GM12872 (cell line): Measurements from ENCODE around the gene FLNB.

ENCODE experiments used
- TF ChIP-seq, protein P1 (sequence below): IDR thresholded peaks from 3 replicates; pipeline ENCODE4 v1.5.1; 2011; ENCODE audit warnings: low read depth, mild to moderate bottlenecking, low read length, moderate library complexity; ENCODE audit not compliant: insufficient read depth

FLNB gene

DNA sequence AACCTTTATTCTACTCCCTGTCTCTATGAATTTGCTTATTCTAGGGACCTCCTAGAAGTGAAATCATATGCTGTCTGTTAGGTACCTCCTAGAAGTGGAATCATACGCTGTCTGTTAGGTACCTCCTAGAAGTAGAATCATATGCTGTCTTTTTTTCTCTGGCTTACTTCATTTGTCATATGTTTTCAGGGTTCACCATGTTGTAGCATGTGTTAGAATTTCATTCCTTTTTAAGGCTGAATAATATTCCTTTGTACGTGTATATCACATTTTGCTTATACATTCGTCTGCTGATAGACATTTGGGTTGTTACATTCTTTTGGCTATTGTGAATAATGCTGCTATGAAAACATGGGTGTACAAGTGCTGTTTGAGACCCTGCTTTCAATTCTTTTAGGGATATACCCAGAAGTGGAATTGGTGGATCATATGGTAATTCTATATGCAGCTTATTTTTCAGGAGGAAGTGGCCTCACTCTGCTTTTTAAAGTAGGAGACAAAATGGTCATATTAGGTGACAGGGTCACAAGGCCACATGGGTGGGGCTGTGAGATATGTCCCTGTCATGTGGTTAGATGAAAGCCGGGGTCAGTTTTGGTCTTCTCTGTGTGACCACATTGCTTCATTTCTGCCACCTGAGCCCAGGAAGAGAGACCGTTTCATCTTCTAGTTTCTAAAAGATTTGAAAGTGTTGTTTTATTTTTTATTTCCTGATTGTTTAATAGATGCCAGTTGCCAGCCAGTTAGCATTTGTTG lies 76.7 kb downstream of the FLNB start:
- TF ChIP-seq, protein P1, sequence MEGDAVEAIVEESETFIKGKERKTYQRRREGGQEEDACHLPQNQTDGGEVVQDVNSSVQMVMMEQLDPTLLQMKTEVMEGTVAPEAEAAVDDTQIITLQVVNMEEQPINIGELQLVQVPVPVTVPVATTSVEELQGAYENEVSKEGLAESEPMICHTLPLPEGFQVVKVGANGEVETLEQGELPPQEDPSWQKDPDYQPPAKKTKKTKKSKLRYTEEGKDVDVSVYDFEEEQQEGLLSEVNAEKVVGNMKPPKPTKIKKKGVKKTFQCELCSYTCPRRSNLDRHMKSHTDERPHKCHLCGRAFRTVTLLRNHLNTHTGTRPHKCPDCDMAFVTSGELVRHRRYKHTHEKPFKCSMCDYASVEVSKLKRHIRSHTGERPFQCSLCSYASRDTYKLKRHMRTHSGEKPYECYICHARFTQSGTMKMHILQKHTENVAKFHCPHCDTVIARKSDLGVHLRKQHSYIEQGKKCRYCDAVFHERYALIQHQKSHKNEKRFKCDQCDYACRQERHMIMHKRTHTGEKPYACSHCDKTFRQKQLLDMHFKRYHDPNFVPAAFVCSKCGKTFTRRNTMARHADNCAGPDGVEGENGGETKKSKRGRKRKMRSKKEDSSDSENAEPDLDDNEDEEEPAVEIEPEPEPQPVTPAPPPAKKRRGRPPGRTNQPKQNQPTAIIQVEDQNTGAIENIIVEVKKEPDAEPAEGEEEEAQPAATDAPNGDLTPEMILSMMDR = no peak

DNA sequence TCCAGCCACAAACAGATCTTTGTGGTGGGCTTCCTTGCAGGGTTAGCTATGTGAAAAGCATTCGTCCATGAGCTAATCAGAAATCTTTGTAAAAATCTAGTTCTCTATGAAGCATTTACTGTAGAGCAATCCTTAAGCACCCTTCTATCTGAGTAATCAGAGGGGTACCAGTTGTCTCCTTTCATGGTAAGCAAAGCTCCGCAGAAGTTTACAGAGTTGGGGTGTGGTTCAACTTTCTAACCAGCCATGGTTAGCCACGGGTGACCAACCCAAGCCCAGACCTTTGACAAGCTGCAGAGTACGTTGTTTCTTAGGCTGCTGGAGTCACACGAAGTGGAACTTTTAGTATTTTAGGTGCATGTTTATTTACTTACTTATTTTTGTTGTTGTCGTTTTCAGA lies 77.4 kb downstream of the FLNB start:
- TF ChIP-seq, protein P1 = no peak

DNA sequence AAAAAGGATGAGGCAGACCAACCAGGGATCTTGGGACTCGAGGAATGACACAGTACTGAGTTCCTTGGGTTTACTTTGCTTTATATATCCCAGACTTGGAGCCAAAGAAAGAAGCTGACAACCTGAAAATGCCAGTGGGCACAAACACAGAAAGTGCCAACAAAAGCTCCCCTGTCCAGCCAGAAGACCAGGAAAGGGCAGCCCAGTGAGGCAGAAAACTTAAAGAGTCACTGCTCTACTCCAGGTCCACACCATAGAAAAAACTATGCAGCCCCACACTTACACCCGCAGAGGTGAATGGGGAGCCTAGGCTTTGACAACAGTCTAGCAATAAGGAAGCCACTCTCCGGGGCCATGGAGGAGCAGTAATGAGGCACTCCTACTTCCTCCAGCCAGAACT lies 80.3 kb downstream of the FLNB start:
- TF ChIP-seq, protein P1 = no peak

DNA sequence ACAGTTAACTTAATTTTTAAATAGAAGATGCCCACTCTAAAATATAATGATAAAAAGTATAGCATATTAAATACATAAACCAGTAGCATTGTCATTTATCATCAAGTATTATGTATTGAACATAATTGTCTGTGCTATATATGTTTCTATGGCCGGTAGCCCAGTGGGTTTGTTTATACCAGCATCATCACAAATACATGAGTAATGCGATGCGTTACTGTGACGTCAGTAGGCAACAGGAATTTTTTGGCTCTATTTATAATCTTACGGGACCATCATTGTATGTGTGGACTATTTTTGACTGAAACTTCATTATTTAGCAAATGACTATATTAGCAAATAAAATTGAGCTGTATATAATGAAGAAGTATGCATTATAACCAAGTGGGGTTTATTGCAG lies 82.1 kb downstream of the FLNB start:
- TF ChIP-seq, protein P1 = no peak

DNA sequence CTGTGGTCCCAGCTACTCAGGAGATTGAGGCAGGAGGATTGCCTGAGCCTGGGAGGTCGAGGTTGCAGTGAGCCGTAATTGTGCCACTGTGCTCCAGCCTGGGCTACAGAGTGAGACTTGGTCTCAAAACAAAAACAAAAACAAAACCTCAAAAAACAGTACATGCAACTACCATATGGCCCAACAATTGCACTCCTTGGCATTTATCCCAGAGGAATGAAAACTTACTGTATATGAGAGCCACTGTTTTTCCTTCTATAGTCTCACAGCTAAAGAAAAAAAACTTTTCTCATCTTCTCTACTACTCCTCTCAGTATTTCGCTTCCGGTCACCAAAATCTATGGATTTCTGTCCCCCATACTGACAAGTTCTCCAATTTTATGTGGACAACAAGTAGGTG lies 84.3 kb downstream of the FLNB start:
- TF ChIP-seq, protein P1 = no peak

DNA sequence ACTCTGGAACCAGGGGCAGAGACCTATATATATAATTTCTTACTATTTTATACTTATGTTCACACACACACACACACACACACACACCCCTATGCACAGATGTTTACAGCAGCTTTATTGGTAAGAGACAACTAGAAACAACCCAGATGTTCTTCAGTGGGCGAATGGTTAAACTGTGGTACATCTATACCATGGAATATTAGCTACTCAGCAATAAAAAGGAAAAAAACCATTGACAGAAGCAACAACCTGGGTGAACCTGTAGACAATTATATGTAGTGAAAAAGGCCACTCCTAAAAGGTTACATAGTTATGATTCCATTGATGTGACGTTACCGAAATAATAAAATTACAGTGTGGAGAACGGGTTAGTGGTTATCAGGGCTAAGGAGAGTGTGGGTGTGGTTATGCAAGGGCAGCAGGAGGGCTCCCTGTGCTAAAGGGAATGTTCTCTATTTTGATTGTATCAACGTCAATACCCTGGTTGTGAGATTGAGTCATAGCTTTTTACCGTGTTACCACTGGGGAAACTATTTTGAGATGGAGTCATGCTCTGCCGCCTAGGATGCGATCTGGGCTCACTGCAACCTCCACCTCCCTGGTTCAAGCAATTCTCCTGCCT lies 85.5 kb downstream of the FLNB start:
- TF ChIP-seq, protein P1 = no peak

DNA sequence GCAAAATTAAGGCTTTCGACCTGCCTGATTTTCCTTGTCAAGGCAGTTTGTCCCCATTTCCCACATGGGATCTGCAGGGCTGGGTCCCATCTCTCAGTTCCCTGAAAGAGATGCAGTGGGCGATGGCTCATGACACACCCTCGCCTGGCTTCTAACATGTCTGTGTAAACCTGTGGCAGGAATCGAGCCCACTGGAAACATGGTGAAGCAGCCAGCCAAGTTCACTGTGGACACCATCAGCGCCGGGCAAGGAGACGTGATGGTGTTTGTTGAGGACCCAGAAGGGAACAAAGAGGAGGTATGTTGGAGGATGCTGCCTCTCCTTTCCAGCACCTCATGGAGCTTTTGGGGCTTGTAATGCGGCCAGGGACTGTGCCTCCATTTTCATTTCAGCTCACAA lies 86.4 kb downstream of the FLNB start:
- TF ChIP-seq, protein P1 = no peak
